Ecto neural progenitor cell (in vitro differentiated cells): Measurements from ENCODE around the gene SCARF2.

Source experiments
- DNase-seq: peaks from one replicate; pipeline ENCODE4 v3.0.0-alpha.2; 2018; ENCODE audit warnings: low spot score

Gene SCARF2

DNA sequence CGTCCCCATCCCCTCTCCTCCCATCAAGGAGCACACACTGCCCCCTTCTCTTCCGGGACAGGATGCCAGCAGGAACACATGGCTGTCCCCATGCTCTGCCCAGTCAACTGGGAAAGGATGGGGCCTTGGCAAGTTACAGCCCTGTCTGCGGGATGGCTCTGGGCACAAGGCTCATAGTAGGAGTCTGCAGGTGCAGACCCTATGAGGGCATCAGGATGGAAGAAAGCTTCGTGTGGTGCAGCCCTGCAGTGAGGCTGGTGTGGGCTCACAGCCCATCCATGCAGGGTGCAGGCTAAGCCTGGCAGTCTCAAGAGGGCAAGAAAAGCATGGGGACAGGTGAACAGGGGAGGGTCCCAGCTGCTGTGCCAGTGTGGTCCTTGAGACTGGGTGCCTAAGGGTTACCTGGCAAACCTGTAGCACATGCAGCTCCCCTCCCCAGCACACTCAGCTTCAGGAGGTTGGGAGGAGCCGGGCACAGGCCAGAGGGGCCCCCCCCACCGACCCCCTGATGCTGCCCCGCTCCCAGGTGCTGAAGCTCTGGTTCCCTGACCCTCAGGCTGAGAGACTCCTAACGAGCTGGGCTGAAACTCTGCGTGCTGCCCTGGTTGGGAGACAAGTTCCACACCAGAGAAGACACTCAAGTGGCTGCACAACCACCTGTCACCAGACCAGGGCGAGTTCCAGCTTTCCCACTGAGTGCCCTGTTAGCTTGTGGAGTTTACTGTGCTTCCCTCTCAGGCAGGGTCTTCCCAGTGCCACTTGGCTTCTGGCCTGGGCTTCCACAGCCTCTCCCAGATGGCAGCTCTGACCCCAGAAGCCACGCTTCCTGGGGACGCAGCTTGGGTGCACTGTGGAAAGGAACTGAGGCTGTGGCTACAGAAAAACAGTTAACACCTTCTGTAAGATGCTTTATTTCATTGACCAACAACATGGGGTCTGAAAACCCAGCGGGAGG, 3.3 kb upstream of the SCARF2 start:
- peak; percentile 35 for DNase-seq

DNA sequence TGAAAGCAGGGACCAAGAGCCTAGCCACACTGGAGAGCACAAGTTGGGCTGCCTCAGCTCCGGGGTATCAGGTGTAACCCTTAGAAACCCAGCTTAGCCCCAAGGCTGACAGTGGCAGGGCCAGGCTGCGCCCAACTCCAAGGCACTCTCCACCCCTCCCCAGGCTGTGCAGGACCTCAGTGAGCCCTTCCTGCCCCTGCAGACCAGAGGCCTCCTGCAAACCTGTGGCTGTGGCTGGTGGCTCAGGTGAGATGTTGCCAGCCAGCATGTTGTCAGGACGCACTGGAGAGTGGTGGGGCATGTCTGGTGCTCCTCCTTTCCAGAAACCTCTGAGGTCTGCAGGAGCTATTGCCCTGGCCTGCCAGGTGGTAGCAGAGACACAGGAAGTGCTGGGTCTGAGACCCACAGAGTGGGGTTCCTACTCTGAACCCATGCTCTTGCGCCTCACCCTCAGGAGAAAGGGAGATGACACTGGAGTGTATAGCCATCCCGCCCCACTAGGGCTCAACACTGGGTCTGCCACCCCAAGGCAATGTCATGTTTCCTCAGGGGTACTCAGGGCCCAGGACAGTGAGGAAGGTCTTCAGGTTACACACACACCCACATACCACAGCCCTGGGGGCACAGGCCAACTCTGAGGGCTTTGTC, 2.4 kb upstream of the SCARF2 start:
- peak; percentile 34 for DNase-seq

DNA sequence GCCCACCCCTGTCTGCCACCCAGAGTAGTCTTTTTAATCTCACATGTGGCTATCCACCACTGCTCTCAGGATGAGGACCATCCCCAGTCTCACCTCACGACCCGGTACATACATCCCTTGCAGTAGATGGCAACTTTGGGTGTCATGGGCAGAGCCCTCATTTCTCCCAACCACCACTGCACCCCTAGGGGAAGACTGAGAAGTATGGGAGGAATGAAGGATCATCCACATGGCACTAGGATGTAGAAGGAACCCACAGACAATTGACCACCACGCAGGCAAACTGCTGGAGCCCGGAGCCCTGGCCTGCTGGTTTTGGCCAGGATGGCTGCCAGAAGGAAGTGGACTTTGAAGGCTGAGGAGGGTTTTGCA, 1.9 kb upstream of the SCARF2 start:
- DNase-seq = no peak

DNA sequence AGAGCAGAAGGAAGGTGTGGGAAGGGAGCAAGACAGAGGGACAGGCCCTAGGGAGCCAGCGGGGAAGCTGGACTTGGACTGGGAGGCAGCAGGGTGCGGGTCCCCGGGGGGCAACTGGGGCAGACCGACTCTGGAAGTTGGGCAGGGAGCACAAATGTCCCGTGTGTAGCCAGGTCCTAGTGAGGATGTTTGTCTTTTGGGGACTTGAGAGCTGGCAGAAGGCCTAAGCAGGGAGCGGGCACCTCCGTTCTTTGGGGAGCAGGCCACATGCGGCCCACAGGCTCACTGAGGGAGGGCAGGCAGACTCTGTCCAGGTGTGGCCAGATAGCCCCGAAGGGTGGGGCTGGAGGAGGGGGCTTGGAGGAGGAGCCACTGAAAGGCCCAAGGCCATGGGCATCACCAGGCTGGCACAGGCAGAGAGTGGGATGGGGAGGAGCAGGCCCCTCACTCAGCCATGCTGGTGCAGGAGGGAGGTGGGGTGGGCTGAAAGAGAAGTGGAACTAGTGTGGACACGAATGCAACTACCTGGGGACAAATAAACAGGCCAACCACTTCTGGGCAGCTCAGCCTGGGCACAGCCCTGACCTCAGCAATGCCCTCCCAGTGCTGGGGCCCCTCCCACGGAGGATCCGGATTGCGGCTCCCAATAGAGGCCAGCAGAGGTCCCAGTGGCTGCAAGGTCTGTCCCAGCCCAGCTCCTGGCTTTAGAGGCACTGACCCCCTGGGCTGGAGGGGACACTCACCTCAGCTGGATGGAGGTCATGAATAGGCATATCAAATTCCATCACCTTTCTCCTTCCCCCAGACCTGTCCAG, 1.3 kb upstream of the SCARF2 start:
- peak; percentile 53 for DNase-seq

DNA sequence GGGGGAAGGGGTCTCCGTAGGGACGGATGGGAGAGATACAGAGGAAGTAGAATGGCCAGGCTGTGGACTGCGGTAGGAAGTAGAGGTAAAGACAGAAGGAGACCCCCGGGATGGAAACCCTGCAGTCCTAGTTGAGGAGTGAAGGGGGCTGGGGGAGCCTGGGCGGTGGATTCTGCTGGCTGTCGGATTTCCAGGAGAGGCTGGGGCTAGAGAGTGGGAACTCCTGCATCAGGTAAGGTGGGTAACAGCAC, 727 bp upstream of the SCARF2 start:
- DNase-seq = no peak

DNA sequence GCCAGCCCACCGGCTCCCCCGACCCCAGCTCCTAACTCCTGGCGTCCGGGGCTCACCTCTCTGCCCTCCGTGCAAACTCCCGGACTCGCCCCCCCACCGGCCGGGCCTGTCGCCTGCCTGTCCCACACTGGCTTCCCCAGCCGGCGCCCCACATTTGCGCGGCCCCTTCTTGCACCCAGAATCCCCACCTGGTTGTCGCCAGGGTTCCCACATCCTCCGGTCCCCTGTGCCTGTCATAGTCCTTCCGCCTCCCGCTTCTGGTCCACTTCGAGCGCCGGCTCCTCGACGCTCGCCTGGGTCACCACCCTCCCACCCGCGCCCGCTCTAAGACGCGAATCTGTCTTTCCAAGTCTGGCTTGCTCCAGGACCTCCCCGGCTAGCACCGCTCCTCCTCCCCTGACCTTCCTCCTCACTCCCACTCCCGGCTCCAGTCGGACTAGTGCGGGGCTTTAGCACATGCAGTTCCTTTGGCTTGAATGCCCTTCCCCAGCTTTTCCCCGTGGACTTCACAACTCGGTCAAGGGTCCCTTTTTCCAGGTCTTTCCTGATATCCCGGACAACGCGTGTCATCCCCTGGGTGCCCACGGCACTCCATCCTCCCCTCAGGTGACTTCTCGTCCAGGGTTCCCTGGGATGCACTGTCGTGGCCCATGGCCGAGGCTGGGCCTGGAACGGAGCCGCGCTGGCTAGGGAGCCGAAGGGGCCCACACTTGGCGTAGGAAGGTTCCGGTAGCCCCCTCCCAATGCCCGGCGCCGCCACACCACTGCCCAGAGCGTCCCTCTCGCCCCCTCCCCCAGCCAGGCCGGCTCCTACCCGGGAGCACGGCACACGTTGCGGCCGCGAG, 635 bp downstream of the SCARF2 start:
- DNase-seq = peak; percentile 60

DNA sequence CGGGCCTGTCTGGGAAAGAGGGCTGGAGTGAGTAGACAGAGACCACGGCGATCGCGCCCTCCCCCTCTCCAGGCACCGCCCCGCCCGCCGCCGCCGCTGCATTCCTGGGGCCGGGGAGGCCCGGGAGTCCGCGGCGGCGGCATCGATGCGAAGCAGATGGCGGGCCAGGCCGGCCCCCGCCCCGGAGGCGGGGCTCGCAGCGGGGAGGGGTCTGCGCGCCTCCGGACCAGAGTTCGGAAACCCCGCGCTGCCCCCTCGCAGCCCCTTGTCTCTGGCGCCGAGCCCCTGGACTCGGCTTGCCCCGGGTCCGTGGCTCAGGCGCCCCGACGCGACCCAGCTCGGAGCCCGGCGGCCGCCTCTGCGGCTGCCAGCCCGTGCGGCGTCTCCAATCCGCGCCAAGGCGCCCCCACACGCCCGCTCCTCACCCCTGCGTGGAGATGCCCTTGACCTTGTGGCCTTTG, 1.3 kb downstream of the SCARF2 start:
- DNase-seq = peak; percentile 76

DNA sequence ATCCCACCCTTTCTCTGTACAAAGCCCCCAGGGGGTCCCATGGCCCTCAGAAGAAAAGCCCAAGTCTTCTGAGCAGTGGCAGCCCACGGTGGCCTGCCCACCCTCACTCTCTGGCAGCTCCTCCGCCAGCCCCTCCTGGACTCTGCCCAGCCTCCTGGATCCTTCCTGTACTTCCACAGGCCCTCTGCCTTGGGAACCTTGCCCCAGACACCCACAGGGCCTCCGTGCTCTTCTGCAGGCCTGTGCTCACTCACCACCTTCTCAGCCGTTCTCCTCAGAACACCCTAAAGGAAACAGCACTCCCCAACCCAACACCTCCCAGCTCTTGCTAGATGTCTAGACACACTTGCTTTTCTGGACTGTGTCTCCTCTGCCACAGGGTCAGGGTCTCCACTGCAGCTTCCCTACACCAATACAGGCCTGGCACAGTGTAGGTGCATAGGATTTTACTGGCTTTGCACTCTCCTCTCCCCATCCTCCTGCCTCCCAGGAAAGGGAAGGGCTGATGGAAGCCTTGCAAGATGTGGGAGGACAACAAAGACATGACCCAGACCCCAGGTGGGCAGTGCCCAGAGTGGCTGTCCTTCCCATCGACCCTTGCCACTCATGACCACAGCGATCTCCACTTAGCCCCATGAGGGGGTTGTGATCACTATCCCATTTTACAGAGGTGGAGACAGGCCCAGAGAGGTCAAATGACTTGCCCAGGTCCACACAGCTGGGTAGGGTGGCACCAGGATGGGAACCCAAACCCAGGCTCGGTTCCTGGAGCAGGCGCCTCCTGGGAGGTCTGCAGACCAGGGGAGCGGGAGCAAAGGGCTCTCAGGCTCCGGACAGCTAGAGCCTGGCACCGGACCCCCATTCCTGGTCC, 2.0 kb downstream of the SCARF2 start:
- DNase-seq = peak; percentile 45

DNA sequence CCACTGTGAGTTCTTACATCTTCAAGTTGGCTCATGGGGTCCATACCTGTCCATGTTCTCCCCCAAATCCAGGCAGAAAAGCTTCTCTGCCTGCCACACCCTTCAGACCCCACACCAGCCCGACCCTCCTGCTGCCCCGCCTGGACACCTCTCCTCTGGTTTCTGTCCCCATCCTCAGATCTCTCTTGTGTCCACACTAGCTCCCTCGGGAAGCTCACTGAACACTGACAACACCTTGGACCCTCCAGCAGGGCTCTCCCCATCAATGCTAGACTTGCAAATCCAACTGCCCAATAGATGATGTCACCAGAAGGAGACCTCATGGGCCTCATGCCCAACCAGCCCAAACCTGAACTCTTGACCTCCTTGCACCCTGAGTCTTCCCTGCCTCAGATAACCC, 2.9 kb downstream of the SCARF2 start:
- peak; percentile 41 for DNase-seq

DNA sequence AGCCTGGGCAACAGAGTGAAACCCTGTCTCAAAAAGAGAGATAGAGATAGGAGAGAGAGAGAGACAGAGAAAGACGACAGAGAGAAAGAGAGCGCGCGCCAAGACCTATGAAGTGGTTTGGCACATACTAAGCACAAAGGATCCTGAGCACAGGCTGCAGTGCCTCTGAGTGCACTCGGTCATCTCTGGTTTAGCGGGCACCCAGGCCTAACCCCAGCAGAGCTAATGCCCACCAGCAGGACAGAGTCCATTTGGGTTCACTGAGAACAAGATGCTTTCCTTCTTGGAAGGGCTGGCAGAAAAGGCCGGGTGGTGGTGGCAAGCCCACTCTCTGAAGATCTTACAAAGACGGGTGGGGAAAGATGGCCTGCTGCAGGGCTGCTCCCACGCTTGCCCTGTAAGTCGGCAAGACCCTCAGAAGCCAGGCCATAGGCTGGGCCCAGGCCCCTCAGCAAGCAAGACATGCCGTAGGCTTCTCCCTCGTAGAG, 3.3 kb downstream of the SCARF2 start:
- no peak for DNase-seq

DNA sequence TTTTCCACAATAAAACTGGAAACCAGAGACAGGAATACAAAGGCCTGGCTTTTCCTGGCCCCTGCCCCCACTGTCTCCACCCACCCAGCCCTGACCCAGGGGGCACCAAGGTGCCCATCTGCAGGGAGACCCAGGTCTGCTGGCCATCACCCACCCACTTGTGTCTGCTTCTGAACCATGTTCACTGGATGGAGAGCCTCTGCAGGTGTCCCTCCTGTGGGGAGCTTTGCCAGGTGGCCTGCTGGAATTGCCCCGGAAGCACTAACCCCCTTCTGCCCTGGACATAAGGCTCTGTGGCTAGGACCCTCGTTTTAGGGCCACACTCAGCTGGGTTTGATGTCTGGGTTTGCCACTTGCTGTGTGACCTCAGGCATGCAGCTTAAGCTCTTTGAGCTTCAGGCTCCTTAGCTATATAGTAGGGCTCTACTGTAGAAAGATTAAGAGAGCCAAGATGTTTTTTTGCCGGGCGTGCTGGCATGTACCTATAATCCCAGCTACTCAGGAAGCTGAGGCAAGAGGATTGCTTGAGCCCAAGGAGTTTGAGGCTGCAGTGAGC, 3.9 kb downstream of the SCARF2 start:
- DNase-seq = no peak

DNA sequence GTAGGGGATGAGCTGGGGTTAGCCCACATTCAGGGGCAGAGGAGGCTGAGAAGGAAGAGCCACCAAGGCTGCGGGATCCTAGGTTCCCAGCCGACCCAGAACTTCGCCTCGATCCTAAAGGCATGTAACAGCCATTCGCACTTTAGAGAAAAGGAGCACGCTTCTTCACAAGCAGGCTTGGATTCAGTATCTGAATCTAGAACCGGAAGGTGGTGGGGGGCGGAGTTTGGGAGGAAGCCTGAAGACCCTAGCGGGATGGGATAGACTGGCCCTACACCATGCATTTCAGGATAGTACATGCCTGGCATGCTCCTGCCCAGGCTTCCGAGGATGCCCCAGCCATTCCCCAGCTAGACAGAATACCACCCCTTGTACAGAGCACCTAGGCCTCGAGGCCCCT, 4.4 kb downstream of the SCARF2 start:
- DNase-seq = no peak

DNA sequence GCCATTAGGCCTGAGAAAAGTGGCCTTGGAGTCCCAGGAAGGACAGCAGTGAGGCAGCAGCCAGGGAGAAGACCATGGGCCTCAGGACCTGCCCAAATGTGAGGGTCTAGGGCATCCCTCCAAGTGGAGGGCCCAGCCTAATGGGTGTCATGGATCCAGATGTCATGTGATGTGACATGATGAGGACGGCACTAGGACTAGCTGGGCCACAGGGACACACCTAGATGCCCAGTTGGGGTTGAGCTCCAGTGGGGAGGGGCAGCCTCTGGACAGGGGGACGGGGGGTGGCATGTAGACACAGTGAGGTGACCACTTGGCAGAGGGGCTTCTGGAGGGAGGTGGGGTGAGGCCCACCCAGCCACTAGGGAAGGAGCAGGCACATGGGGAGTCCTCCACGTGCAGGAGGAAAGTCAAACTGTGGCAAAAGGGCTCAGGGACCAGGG, 5.4 kb downstream of the SCARF2 start:
- DNase-seq = no peak

DNA sequence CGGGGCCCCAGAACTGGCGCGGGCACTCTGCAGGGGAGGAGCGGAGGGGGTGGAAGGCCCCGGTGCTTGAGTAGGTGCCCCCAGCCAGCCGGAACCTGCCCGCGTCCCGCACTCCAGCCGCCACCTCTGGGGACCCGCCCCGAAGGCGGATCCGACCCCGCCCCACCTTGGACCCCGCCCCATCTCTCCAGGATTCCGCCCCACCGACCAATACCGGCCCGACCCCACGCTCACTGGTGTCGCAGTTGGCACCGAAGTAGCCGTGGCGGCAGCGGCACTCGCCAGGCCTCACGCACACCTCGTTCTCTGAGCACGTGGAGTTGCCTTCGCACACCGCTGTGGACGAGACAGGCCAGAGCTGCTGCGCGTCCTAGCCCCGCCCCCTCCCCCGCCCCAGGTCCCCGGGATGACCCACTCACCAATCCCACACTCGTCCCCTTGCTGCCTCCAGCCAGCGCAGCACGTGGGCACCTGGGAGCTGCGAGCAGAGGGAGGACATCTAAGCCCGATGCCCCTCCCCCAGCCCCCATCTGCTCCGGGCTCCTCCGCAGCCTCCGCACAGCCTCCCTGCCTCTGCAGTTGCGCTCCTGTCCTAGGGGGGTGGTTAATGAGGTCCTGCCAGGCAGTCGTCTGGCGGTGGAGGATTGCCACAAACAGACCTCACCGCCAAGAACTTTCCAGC, 6.0 kb downstream of the SCARF2 start:
- DNase-seq = no peak

DNA sequence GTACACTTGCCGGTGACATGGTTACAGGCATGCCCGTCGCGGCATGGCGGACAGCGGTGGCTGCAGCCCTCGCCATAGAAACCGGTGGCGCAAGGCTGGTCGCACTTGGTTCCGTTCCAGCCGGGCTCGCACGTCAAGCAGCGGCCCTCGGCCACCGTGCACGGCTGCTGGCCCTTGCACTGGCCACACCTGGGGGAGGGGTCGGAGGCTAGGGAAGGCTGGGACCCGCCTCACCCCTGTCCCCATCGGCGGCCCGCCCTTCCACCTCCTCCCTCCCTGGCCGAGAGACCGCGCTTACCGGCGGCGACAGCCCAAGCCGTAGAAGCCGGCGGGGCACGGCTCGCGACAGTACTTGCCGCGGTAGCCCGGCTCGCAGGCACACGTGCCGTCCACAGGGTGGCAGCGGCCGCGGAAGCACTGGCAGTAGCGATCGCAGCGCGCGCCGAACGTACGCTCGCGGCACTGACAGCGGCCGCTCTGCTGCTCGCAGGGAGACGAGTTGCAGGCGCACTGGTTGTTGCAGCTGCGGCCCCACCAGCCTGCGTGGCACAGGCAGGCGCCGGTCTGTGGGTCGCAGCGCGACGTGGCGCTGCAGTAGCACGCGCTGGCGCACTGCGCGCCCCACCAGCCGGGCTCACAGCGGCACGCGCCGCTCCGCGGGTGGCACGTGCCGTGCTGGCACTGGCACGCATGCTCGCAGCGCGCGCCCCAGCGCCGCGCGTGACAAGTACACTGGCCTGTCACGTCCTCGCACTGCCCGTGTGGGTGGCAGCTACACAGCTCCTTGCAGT, 6.7 kb downstream of the SCARF2 start:
- DNase-seq = peak; percentile 78

DNA sequence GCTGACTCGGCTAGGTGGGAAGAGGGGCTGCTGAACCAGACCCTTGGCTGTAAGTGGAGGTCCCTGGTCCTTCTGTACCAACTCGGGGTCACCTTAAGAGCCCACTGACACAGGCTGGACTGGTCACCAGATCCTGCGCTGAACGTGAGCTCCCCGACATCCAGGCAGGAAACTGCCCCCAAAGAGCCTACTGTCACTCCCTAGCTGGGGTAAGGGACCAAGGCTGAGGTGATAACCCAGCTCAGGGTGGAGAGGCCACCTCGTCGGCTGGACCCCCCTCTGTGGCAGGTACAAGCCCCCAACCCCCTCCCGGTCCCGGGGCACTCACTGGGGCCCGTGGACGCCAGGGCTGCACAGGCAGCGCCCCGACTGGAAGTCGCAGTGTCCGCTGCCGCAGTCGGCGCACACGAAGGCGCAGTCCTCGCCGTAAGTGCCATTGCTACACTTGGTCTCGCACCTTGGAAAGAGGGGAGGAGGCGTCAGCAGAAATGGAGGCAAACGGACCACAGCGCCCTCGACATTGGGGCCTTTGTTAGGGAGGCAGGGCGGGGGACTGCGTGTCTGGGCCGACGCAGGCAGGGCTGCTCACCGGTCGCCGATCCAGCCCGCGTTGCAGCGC, 7.4 kb downstream of the SCARF2 start:
- no peak for DNase-seq

DNA sequence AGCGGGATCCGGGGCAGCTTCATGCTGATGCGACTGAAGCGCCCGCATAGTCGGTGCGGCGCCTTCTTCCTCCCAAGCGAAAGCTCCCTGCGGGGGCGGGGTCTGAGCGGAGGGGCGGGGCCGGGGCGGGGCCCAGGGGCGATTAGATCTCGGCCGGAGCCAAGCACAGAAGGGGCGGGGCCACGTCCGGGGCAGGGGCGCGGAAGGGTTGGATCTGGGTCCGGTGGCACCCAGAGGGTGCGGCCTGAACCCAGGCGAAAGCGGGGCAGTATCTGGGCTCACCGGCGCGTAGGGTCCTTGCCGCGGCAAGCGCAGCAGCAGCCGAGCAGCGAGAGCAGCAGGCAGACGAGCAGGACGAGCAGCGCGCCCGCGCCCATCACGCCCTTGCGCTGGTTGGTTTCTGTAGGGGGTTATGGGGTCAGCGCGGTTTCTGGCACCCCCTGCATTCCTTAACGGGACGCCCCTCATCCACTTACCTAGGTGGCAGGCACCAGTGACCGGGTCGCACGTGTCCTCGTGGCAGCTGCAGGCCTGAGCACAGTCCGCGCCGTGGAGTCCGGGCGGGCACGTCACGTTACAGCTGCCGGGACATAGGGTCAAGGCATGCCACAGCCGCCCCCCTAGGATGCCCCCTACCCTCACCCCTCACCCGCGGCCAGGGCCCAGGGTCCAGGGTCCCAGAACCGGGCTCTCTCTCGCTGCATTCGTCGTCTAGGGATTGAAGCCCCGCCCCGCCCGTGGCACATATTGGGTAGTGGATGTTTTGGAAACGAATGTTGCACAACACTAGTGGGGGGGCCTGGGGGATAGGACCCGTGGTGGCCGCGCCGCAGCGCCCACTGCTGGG, 8.1 kb downstream of the SCARF2 start:
- peak; percentile 90 for DNase-seq
